ENCODE measurements around the gene SLC25A38.
A peak's percentile ranks its signal among the peaks of the same experiment; 100 is the strongest.

The SLC25A38 gene

GRCh38 chr3:39378088-39378487 lies 5.1 kb upstream of the SLC25A38 start:
- no peak for DNase-seq

GRCh38 chr3:39378957-39379777 lies 4.0 kb upstream of the SLC25A38 start:
- DNase-seq: no peak

- no peak for DNase-seq
Measured at GRCh38 chr3:39379778-39380155, 3.4 kb upstream of the SLC25A38 start.

GRCh38 chr3:39381432-39381831 lies 1.7 kb upstream of the SLC25A38 start:
- DNase-seq: no peak

GRCh38 chr3:39383881-39384664 lies 903 bp downstream of the SLC25A38 start:
- DNase-seq: no peak

GRCh38 chr3:39384665-39385000 lies 1.5 kb downstream of the SLC25A38 start:
- no peak for DNase-seq

GRCh38 chr3:39385456-39386090 lies 2.4 kb downstream of the SLC25A38 start:
- DNase-seq: no peak

GRCh38 chr3:39386318-39386717 lies 3.1 kb downstream of the SLC25A38 start:
- DNase-seq: no peak

GRCh38 chr3:39387411-39387975 lies 4.3 kb downstream of the SLC25A38 start:
- no peak for DNase-seq

- no peak for DNase-seq
Measured at GRCh38 chr3:39388153-39388552, 5.0 kb downstream of the SLC25A38 start.

GRCh38 chr3:39388741-39389248 lies 5.6 kb downstream of the SLC25A38 start:
- no peak for DNase-seq

GRCh38 chr3:39390181-39390580 lies 7.0 kb downstream of the SLC25A38 start:
- no peak for DNase-seq

- no peak for DNase-seq
Measured at GRCh38 chr3:39396690-39397089, 13.5 kb downstream of the SLC25A38 start.

GRCh38 chr3:39398700-39399099 lies 15.5 kb downstream of the SLC25A38 start:
- no peak for DNase-seq

- DNase-seq: no peak
Measured at GRCh38 chr3:39401983-39402382, 18.8 kb downstream of the SLC25A38 start.

- DNase-seq: no peak
Measured at GRCh38 chr3:39404943-39405686, 21.9 kb downstream of the SLC25A38 start.

- no peak for DNase-seq
Measured at GRCh38 chr3:39405687-39406367, 22.7 kb downstream of the SLC25A38 start.

- DNase-seq: peak; percentile 98
Measured at GRCh38 chr3:39406368-39407258, 23.4 kb downstream of the SLC25A38 start, which contains the start of gene RPSA. Gene RPSA (plus strand): TSS chr3:39406720. CDS start chr3:39407654, 934 bp downstream.

GRCh38 chr3:39407259-39407629 lies 24.1 kb downstream of the SLC25A38 start:
- no peak for DNase-seq

- DNase-seq: no peak
Measured at GRCh38 chr3:39407773-39408492, 24.8 kb downstream of the SLC25A38 start.

Measured in SIG-M5 (cell line).